ENCODE measurements around the gene MEX3D.
"Not testable (repeated sequence)": the region's sequence is repeated elsewhere in the genome, so short reads cannot be mapped to it uniquely, and the experiment has no call there.

Gene MEX3D

DNA sequence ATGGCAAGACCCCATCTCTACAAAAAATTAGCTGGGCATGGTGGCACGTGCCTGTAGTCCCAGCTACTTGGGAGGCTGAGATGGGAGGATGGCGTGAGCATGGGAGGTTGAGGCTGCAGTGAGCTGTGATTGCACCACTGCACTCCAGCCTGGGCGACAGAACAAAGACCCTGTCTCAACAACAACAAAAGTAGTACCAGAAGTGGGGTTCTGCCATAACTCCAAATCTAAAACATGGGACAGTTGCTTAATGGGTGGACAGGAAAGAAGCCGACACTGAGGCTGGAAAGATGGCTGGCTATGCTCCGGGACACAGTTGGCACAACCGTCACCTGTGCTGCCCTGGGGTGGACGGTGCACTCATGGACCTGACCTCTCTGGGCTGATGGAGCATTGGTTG lies 32.4 kb downstream of the MEX3D start:
- not testable (repeated sequence) for DNase-seq (ENCODE audit: low spot score)

- no peak for DNase-seq (ENCODE audit: low spot score)
These were observed 33.2 kb downstream of the MEX3D start for GRCh38 chr19:1534972-1535371.

GRCh38 chr19:1533510-1534150 lies 34.5 kb downstream of the MEX3D start:
- no peak for DNase-seq (ENCODE audit: low spot score)

DNA sequence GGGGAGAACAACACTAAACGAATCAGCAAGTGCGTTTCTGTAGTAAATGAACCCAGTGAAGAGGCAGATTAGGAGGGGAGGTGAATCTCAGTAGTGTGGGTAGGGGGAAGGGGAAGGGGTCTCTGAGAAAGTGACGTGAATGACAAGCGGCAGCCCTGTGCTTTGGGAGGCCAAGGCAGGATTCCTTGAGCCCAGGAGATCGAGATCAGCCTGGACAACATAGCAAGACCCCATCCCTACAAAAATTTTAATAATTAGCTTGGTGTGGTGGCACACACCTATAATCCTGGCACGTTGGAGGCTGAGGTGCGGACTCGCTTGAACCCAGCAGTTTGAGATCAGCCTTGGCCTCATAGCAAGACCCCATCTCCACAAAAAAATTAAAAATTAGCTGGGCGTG lies 36.1 kb downstream of the MEX3D start:
- no peak for DNase-seq (ENCODE audit: low spot score)

GRCh38 chr19:1531587-1531986 lies 36.5 kb downstream of the MEX3D start:
- no peak for DNase-seq (ENCODE audit: low spot score)

GRCh38 chr19:1530856-1531255 lies 37.3 kb downstream of the MEX3D start:
- not testable (repeated sequence) for DNase-seq (ENCODE audit: low spot score)

DNA sequence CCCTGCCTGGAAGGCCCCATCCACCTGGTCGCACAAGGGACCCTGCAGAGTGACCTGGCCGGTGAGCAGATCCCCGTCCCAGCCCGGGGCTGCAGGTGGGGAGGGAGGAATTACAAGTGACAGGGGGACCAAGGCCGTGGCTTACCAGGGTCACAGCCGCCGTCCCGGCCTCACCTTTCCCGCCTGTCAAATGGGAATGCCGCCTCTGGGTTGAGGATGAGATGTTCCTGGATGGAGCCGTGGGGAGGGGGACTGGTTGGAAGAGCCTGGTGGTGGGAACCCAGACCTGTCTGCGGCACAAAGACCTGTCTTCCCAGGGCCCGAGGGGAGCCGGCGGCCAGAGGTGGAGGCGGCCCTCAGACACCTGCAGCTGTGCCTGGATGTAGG lies 38.7 kb downstream of the MEX3D start:
- DNase-seq (ENCODE audit: low spot score): no peak

DNA sequence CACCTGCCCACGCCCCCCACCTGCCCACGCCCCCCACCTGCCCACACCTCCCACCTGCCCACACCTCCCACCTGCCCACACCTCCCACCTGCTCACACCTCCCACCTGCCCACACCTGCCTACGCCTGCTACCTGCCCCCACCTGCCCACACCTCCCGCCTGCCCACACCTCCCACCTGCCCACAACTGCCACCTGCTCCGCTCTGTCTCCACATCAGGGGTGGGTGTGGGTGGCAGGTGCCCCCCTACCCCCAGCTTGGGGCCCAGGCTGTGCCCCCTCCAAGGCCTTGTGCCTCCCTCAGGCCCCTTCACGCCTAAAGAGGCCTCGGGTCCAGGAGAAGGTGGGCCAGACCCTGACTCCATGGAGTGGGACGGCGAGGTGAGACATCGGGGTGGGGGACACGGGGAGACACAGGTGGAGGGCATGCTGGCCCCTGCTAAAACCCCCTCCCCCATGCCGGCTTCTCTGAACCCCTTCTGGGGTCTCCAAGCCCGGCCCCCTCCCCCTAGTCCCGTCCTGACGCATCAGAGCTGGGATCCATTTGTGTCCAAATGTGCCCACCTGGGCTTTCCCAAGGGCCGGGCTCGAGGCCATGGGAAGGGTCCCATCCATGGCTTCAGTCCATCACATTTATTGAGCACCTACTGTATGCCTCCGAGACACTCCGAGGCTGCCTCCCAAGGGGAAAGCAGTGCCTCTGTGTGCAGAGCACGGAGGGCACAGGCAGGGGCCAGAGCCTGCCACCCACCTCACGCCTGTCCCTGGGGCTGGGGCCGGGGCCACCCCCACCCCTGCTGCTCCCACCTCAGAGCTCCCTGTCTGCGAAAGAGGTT lies 39.3 kb downstream of the MEX3D start:
- DNase-seq (ENCODE audit: low spot score): no peak

GRCh38 chr19:1527650-1528309 lies 40.3 kb downstream of the MEX3D start:
- DNase-seq (ENCODE audit: low spot score): no peak

DNA sequence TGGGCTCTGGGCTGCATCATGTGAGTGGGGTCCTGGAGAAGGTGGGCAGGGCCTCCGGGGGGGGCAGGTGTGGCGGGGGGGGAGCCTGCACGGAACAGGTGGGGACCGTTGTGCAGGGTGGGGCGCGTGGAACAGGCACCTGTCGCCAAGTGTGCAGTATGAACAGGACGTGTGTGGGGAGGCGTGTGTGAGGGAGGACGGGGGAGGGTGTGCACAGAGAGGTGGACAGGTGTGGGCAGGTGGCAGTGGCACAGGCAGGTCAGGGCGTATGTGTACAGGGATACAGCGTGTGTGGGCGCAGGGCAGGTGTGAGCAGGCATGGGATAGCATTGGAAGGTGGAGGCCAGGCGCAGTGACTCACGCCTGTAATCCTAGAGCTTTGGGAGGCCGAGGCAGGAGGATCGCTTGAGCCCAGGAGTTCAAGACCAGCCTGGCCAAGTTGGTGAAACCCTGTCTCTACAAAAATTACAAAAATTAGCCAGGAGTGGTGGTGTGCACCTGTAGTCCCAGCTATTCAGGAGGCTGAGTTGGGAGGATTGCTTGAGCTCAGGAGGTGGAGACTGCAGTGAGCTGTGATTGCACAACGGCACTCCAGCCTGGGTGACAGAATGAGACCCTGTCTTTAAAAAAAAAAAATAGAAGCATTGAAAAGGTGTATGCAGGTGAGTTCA lies 41.0 kb downstream of the MEX3D start:
- DNase-seq (ENCODE audit: low spot score): no peak

DNA sequence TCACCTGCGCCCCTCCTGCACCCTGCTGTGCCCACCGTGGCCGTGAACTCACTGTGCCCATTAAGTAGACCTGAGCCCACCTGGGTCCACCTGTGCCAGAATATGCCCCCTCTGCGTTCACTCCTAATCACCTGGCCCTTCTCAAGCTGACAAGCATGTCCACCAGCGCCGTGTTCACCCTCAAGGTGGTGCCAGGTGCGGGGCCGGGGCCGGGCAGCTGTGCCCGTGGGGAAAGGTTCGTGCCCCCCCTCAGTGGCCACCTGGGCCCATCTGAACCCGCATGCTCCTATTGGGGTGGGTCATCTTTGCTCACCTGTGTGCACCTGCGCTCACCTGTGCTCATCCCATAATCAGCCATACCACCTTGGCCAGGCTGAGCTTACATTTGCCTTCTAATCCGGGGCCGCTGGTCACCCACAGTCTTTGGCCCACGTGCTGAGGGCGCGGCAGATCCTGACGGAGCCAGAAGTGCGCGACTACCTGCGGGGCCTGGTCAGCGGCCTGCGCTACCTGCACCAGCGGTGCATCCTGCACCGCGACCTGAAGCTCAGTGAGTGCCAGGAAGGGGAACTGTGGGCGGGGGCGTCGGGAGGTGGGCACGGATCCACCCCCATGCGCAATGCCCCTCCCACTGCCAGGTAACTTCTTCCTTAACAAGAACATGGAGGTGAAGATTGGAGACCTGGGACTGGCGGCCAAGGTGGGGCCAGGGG lies 41.9 kb downstream of the MEX3D start:
- DNase-seq (ENCODE audit: low spot score): no peak

- no peak for DNase-seq (ENCODE audit: low spot score)
These were observed 42.8 kb downstream of the MEX3D start for GRCh38 chr19:1525343-1525742.

DNA sequence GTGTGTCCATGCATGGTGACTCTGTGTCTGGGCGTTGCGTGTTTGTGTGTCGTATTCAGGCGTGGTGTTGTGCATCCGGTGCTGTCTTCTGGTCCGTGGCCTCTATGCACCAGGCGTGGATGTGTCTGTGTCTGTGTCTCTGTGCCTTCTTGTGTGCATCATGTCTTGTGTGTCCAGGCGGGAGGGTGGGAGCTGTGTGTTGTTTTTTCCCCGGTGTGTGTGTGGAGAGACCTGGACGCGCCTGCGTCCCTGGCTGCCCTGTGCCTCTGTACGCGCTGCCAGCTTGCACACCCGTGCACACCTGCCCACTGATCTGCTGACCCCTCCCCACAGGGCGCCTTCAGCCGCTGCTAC lies 43.2 kb downstream of the MEX3D start:
- no peak for DNase-seq (ENCODE audit: low spot score)

GRCh38 chr19:1524287-1524971 lies 43.7 kb downstream of the MEX3D start:
- peak; percentile 12 for DNase-seq (ENCODE audit: low spot score)

DNA sequence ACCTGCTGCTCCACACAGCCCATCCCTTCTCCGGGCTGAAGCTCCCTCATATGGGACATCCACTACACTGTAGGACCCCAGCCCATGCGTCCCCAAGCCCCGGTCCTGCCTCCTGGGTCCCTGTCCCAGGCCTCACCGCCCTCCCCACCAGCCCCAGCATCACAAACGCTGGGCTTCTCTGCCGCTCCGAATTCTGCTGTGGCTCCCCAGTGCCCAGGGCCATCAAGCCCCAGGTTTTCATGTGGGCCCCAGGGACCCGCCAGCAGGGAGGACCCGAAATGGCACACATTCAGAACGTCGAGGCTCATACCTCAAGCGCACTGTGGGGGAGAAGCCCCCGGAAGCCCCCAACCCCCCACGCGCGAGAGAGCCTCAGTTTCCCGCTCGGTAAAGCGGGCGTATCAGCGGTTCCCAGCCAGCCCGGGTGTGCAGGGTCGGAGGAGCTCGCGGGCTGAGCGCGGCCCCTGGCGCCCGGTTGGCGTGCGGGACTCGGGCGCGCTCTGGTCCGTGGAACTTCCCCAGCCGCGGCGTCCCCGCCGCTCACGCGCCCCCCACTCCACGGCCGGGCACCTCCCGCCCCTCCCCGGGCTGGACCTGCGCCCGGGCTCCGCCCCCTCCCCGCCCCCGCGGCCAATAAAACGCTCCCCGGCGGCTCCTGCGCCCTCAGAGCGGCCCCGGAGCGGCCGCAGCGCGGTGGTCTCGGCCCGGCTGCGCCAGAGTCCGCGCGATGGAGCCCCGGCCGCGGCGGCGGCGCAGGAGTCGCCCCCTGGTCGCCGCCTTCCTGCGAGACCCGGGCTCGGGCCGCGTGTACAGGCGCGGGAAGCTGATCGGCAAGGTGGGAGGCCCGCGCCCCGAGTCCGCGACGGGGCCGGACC lies 44.5 kb downstream of the MEX3D start, which contains the start of gene PLK5:
TSS of gene PLK5 (plus strand) at position 666 of the 875 bp plus-strand sequence. CDS start 2,920 bp downstream, outside the sequence.
- peak; percentile 22 for DNase-seq (ENCODE audit: low spot score)

DNA sequence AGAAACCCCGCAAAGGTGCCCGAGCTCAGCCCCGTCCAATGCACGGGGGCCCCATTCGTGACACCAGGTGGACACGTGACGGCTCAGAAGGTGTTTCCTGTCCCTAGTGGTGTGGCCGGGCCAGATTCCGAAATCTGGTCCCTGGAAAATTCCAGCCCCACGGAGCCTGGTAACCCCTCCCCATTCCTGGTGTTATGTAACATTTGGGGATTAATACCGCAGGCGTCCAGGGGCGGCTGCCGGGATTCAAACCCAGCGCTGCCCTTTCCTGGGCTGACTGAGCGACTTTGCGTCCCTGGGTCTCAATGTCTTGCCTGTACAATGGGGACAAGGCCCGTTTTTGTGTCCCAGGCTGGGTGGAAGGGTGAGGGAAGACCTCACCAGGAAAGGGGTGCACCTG lies 45.3 kb downstream of the MEX3D start:
- no peak for DNase-seq (ENCODE audit: low spot score)

- DNase-seq (ENCODE audit: low spot score): no peak
These were observed 46.1 kb downstream of the MEX3D start for GRCh38 chr19:1522061-1522460.

DNA sequence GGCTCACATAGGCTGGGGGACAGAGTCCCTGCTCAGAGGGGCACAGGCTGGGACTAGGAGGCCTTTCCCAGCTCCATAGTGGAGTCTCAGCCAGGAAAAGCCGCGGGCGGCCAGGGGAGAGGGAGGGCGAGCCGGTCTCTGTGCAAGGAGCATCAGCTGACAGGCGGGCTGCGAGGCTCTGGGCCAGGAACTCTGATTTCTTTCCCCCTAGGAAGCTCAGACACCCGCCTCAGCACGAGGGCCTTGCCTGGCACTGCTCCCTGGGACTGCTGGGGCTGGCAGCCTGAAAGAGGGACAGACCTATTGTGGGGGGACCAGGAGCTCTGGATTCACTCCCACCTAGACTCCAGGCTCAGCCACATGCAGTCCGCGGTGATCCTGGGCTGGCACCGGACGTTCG lies 46.5 kb downstream of the MEX3D start:
- DNase-seq (ENCODE audit: low spot score): no peak

- DNase-seq (ENCODE audit: low spot score): no peak
These were observed 47.8 kb downstream of the MEX3D start for GRCh38 chr19:1520203-1520780.

DNA sequence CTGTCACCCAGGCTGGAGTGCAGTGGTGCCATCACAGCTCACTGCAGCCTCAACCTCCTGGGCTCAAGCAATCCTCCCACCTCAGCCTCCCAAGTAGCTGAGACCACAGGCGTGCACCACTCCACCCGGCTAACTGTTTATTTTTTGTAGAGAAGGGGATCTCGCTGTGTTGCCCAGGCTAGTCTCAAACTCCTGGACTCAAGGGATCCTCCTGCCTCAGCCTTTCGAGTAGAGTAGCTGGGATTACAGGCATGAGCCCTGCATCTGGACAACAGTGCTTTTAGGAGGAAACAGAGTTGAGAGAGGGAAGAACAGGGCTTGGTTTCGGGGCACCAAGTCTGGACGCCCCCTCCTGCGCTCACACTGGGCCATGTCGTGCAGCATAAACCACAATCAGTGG lies 48.3 kb downstream of the MEX3D start:
- DNase-seq (ENCODE audit: low spot score): not testable (repeated sequence)
